C4-2B (cell line): Measurements from ENCODE around the gene SLC22A25.

Source experiments
- CTCF ChIP-seq: fragments of 450-650 bp; conservative IDR thresholded peaks from 2 replicates; pipeline ENCODE4 v1.5.1; 2017; ENCODE audit warnings: mild to moderate bottlenecking
- ZFX ChIP-seq: fragments of 450-650 bp; IDR thresholded peaks from 2 replicates; pipeline ENCODE4 v1.6.1; 2017

GRCh38 chr11:63251312-63251711, 7.9 kb upstream of the SLC22A25 start:
- TF ChIP-seq CTCF (no peak), ZFX (no peak)
